ENCODE data around the gene SRMS.

DNA sequence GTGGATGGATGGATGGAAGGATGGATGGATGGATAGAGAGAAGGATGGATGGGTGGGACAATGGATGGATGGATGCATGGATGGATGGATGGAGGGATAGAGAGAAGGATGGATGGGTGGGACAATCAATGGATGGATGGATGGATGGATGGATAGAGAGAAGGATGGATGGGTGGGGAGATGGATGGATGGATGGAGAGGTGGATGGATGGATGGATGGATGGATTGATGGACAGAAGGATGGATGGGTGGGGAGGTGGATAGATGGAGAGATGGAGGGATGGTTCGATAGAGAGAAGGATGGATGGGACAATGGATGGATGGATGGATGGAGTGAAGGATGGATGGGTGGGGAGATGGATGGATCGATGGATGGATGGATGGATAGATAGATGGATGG, 55.0 kb downstream of the SRMS start:
- TF ChIP-seq, protein P1, sequence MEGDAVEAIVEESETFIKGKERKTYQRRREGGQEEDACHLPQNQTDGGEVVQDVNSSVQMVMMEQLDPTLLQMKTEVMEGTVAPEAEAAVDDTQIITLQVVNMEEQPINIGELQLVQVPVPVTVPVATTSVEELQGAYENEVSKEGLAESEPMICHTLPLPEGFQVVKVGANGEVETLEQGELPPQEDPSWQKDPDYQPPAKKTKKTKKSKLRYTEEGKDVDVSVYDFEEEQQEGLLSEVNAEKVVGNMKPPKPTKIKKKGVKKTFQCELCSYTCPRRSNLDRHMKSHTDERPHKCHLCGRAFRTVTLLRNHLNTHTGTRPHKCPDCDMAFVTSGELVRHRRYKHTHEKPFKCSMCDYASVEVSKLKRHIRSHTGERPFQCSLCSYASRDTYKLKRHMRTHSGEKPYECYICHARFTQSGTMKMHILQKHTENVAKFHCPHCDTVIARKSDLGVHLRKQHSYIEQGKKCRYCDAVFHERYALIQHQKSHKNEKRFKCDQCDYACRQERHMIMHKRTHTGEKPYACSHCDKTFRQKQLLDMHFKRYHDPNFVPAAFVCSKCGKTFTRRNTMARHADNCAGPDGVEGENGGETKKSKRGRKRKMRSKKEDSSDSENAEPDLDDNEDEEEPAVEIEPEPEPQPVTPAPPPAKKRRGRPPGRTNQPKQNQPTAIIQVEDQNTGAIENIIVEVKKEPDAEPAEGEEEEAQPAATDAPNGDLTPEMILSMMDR (conservative IDR thresholded peaks at IDR 0.05 in 1 of 2, IDR thresholded peaks at IDR 0.05 in 1 of 2; ENCODE audit: extremely low read depth in 1 of 2, insufficient read depth in 1 of 2, low read depth in 1 of 2, low read length in 2 of 2): no peak
- TF ChIP-seq EZH2 (IDR thresholded peaks at IDR 0.05; ENCODE audit: borderline replicate concordance, low read length): no peak
